H9 (cell line): ENCODE data around the gene HS2ST1. TPM values are rescaled to one million over a fixed set of nuclear protein-coding genes. Genes with fewer than 3 reads are reported as not detected.

Experiments used
- DNase-seq: peaks from one replicate; pipeline ENCODE4 v3.0.0-alpha.2; 2017
- H2AFZ ChIP-seq: one replicate; pipeline ENCODE4 v1.6.1; 2013; ENCODE audit warnings: mild to moderate bottlenecking, low read length, control low read depth, moderate library complexity
- H2AK5ac ChIP-seq: 2 replicates; pipeline ENCODE4 v1.6.1; 2013; ENCODE audit warnings: low read length, control low read depth, mixed read lengths; ENCODE audit not compliant: insufficient read length
- H2BK120ac ChIP-seq: one replicate; pipeline ENCODE4 v1.6.1; 2013; ENCODE audit warnings: low read depth, mild to moderate bottlenecking, low read length, control low read depth, inconsistent platforms; ENCODE audit not compliant: poor library complexity, severe bottlenecking
- H2BK12ac ChIP-seq: 2 replicates; pipeline ENCODE4 v1.6.1; 2013; ENCODE audit warnings: low read length, control low read depth, mixed read lengths, low read depth; ENCODE audit not compliant: insufficient read length
- H2BK15ac ChIP-seq: 2 replicates; pipeline ENCODE4 v1.6.1; 2013; ENCODE audit warnings: low read depth, low read length, control low read depth
- H2BK20ac ChIP-seq: one replicate; pipeline ENCODE4 v1.6.1; 2013; ENCODE audit warnings: low read depth, mild to moderate bottlenecking, low read length, control low read depth, inconsistent platforms; ENCODE audit not compliant: poor library complexity, severe bottlenecking
- H2BK5ac ChIP-seq: 2 replicates; pipeline ENCODE4 v1.6.1; 2013; ENCODE audit warnings: low read length, control low read depth, mixed read lengths; ENCODE audit not compliant: insufficient read length
- H3K14ac ChIP-seq: 2 replicates; pipeline ENCODE4 v1.6.1; 2013; ENCODE audit warnings: low read length, control low read depth; ENCODE audit not compliant: insufficient read depth
- H3K18ac ChIP-seq: 2 replicates; pipeline ENCODE4 v1.6.1; 2013; ENCODE audit warnings: low read depth, mild to moderate bottlenecking, mixed read lengths, low read length, control low read depth; ENCODE audit not compliant: insufficient read length
- H3K23ac ChIP-seq: 2 replicates; pipeline ENCODE4 v1.6.1; 2013; ENCODE audit warnings: low read length, control low read depth, mixed read lengths, low read depth; ENCODE audit not compliant: insufficient read length
- H3K23me2 ChIP-seq: 2 replicates; pipeline ENCODE4 v1.6.1; 2013; ENCODE audit warnings: low read depth, mild to moderate bottlenecking, mixed read lengths, low read length, control low read depth; ENCODE audit not compliant: insufficient read length, poor library complexity, severe bottlenecking
- H3K27ac ChIP-seq: 2 replicates; pipeline ENCODE4 v1.5.1; 2013; ENCODE audit warnings: low read length, control low read depth, mixed read lengths, low read depth; ENCODE audit not compliant: insufficient read length
- H3K27me3 ChIP-seq: 2 replicates; pipeline ENCODE4 v1.6.1; 2013; ENCODE audit warnings: low read length, control low read depth, inconsistent platforms; ENCODE audit not compliant: insufficient read depth
- H3K4ac ChIP-seq: 2 replicates; pipeline ENCODE4 v1.6.1; 2013; ENCODE audit warnings: low read depth, mild to moderate bottlenecking, control low read depth, inconsistent platforms, low read length, moderate library complexity
- H3K4me1 ChIP-seq: 2 replicates; pipeline ENCODE4 v1.6.1; 2013; ENCODE audit warnings: low read length, control low read depth, inconsistent platforms; ENCODE audit not compliant: insufficient read depth
- H3K4me2 ChIP-seq: 2 replicates; pipeline ENCODE4 v1.6.1; 2013; ENCODE audit warnings: low read length, control low read depth, mixed read lengths; ENCODE audit not compliant: insufficient read length, insufficient read depth
- H3K56ac ChIP-seq: 2 replicates; pipeline ENCODE4 v1.6.1; 2013; ENCODE audit warnings: low read depth, mild to moderate bottlenecking, mixed read lengths, low read length, control low read depth; ENCODE audit not compliant: insufficient read length
- H3K79me1 ChIP-seq: 2 replicates; pipeline ENCODE4 v1.6.1; 2013; ENCODE audit warnings: low read depth, mild to moderate bottlenecking, moderate library complexity, low read length, control low read depth, inconsistent platforms; ENCODE audit not compliant: insufficient read depth, poor library complexity, severe bottlenecking
- H3K79me2 ChIP-seq: 2 replicates; pipeline ENCODE4 v1.6.1; 2013; ENCODE audit warnings: low read length, control low read depth, inconsistent platforms; ENCODE audit not compliant: insufficient read depth
- H3K9ac ChIP-seq: 2 replicates; pipeline ENCODE4 v1.6.1; 2013; ENCODE audit warnings: low read length, control low read depth, mixed read lengths; ENCODE audit not compliant: insufficient read length; ENCODE audit errors: extremely low read depth
- H3K9me3 ChIP-seq: one replicate; pipeline ENCODE4 v1.6.1; 2013; ENCODE audit warnings: low read depth, low read length, inconsistent platforms; ENCODE audit not compliant: control insufficient read depth
- H3T11ph ChIP-seq: one replicate; pipeline ENCODE4 v1.6.1; 2013; ENCODE audit warnings: mild to moderate bottlenecking, low read length, control low read depth, inconsistent platforms
- H4K20me1 ChIP-seq: one replicate; pipeline ENCODE4 v1.6.1; 2013; ENCODE audit not compliant: control insufficient read depth, insufficient read length, insufficient read depth
- H4K5ac ChIP-seq: 2 replicates; pipeline ENCODE4 v1.6.1; 2013; ENCODE audit warnings: low read depth, mild to moderate bottlenecking, mixed read lengths, low read length, control low read depth; ENCODE audit not compliant: insufficient read length
- H4K8ac ChIP-seq: replicated peaks from 2 replicates; pipeline ENCODE4 v1.6.1; 2013; ENCODE audit warnings: low read length, control low read depth, mixed read lengths, low read depth; ENCODE audit not compliant: insufficient read length
- H4K91ac ChIP-seq: 2 replicates; pipeline ENCODE4 v1.6.1; 2013; ENCODE audit warnings: low read depth, mild to moderate bottlenecking, moderate library complexity, mixed read lengths, low read length, control low read depth; ENCODE audit not compliant: insufficient read length
- H3K27ac Mint-ChIP-seq, 3 experiments: 2 replicates in 2 of 3; 3 replicates in 1 of 3; pipeline ENCODE4 v1.8.0; 2020 to 2021; ENCODE audit warnings: mixed read lengths in 3 of 3, mild to moderate bottlenecking in 1 of 3, moderate library complexity in 1 of 3
- H3K27me3 Mint-ChIP-seq: 2 replicates; pipeline ENCODE4 v1.8.0; 2021; ENCODE audit warnings: low read depth, mild to moderate bottlenecking, moderate library complexity, mixed read lengths
- H3K36me3 Mint-ChIP-seq, 3 experiments: 2 replicates in 2 of 3; 3 replicates in 1 of 3; pipeline ENCODE4 v1.8.0; 2020 to 2021; ENCODE audit warnings: low read depth in 3 of 3, mixed read lengths in 3 of 3; ENCODE audit not compliant: insufficient read depth in 1 of 3
- H3K4me1 Mint-ChIP-seq, 2 experiments: 2 replicates each; pipeline ENCODE4 v1.8.0; 2020; ENCODE audit warnings: mixed read lengths in 2 of 2
- H3K4me3 Mint-ChIP-seq, 2 experiments: 2 replicates in 1 of 2; 3 replicates in 1 of 2; pipeline ENCODE4 v1.8.0; 2020 to 2021; ENCODE audit warnings: mild to moderate bottlenecking in 2 of 2, mixed read lengths in 2 of 2, moderate library complexity in 1 of 2
- H3K9me3 Mint-ChIP-seq, 2 experiments: 2 replicates in 1 of 2; 3 replicates in 1 of 2; pipeline ENCODE4 v1.8.0; 2020; ENCODE audit warnings: mild to moderate bottlenecking in 2 of 2, mixed read lengths in 2 of 2, moderate library complexity in 1 of 2
- total RNA-seq: library from RNA; stranded (reverse); gene quantifications from 2 replicates; pipeline ENCODE4 v1.2.1, GENCODE V29; 2021
- TF ChIP-seq, protein P1 (sequence below): fragments of 200-600 bp; sonication (generic); conservative IDR thresholded peaks from 3 replicates; pipeline ENCODE4 v1.8.0; 2021; ENCODE audit warnings: antibody characterized with exemption, mild to moderate bottlenecking

The HS2ST1 gene
- total RNA-seq, 1 experiment from 2014 or later, result 20.1 TPM

DNA sequence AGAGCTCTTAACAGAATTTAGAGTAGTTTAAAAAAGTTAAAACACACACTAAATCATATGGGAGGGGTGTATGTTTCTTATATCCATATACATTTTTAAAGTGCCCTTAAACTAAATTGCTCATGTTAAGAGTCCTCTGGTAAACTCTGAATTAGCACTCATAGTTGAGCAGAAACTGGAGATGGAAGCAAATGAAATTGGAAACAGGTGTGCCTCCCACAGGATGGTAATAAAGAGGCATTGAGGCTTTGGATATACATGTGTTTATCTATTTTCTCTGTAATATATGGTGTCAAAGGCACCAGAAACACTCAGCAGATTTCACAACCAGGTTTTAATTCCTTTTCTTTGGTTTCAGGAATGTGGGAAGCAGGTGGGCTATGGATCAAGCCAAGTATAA, 188.6 kb downstream of the HS2ST1 start:
- no peak overlapping the region for H3K4me3 Mint-ChIP-seq
- Histone ChIP-seq H2AFZ (no peak overlapping the region), H3K4ac (no peak overlapping the region), H2AK5ac (no peak overlapping the region), H4K5ac (no peak overlapping the region), H4K91ac (no peak overlapping the region), H4K8ac (no peak overlapping the region), H2BK5ac (no peak overlapping the region), H2BK120ac (no peak overlapping the region), H3K23me2 (no peaks in the 10 kb centered on the region), H3K79me2 (no peaks in the 10 kb centered on the region), H3K9me3 (no peaks in the 10 kb centered on the region), H3K9ac (no peak overlapping the region), H4K20me1 (no peaks in the 10 kb centered on the region), H3K27ac (no peak overlapping the region), H3K4me2 (no peak overlapping the region), H3K79me1 (no peaks in the 10 kb centered on the region), H2BK12ac (no peak overlapping the region), H3K18ac (no peak overlapping the region), H2BK20ac (no peak overlapping the region), H3K56ac (no peak overlapping the region), H3K14ac (no peak overlapping the region), H3T11ph (no peak overlapping the region), H2BK15ac (no peak overlapping the region), H3K23ac (no peak overlapping the region), H3K27me3 (no peaks in the 10 kb centered on the region), H3K4me1 (peaks cover 3% of the 10 kb centered on the region; the same call in 1 of the 2 replicates)
- no peaks in the 10 kb centered on the region for H3K27me3 Mint-ChIP-seq
- TF ChIP-seq, protein P1, sequence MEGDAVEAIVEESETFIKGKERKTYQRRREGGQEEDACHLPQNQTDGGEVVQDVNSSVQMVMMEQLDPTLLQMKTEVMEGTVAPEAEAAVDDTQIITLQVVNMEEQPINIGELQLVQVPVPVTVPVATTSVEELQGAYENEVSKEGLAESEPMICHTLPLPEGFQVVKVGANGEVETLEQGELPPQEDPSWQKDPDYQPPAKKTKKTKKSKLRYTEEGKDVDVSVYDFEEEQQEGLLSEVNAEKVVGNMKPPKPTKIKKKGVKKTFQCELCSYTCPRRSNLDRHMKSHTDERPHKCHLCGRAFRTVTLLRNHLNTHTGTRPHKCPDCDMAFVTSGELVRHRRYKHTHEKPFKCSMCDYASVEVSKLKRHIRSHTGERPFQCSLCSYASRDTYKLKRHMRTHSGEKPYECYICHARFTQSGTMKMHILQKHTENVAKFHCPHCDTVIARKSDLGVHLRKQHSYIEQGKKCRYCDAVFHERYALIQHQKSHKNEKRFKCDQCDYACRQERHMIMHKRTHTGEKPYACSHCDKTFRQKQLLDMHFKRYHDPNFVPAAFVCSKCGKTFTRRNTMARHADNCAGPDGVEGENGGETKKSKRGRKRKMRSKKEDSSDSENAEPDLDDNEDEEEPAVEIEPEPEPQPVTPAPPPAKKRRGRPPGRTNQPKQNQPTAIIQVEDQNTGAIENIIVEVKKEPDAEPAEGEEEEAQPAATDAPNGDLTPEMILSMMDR, result no peak
- peaks cover 13 to 22% of the 10 kb centered on the region in 2 experiments for H3K4me1 Mint-ChIP-seq
- H3K27ac Mint-ChIP-seq, result no peak overlapping the region
- peaks cover 6 to 12% of the 10 kb centered on the region in 2 experiments for H3K9me3 Mint-ChIP-seq
- DNase-seq, result no peak
- peaks cover 20 to 26% (median 22%) of the 10 kb centered on the region in 3 experiments for H3K36me3 Mint-ChIP-seq
